Hair follicle dermal papilla cell (primary cell): ENCODE results near the gene MYOM3. TPM values are rescaled to one million over a fixed set of nuclear protein-coding genes. Genes with fewer than 3 reads are reported as not detected.

Experiments used
- total RNA-seq: library from RNA; depleted of rRNA; stranded (reverse); fragments of >200 nt; gene quantifications from 2 replicates; pipeline ENCODE4 v1.2.3, GENCODE V29; 2012

Gene MYOM3
- 0.12 and 0.16 TPM in 2 replicates for total RNA-seq

DNA sequence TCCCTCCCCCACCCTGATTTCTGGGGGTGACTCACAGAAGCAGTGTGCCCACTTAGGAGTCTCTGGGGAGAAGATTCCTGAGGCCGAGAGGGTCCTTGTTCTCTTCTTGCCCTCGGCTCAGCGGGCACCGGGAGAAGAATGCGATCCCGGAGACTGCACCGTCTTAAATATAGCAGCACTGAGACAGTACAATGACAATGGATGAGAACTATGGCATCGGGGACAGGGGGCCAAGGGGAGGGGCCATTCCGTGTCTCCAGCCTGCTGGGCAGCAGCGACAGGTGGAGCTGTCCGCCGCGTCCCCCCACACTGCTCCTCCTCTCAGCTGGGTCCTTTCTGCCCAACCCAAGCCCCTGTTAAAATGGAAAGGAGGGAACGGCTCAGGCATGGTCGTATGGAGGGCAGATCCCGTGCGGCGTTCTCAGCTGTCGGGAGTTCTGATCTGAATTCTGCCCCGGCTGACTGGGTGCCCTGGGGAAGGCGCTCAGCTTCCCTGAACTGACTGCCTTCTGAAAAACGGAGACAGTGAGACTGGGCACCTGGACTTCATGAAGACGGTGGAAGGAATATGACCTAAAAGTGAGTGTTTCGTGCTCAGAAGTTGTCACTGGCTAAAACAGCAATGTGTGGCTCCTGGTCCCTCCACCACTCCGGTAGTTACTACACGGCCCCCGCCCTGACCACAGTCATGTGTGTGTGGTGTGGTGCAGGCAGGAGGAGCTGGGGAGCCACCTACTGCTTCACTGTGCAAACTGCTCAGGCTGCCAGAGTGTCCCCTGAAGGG, at the start of gene MYOM3:
TSS of gene MYOM3 (minus strand) at position 140 of the 784 bp plus-strand sequence. CDS start 3,499 bp downstream, outside the sequence.

DNA sequence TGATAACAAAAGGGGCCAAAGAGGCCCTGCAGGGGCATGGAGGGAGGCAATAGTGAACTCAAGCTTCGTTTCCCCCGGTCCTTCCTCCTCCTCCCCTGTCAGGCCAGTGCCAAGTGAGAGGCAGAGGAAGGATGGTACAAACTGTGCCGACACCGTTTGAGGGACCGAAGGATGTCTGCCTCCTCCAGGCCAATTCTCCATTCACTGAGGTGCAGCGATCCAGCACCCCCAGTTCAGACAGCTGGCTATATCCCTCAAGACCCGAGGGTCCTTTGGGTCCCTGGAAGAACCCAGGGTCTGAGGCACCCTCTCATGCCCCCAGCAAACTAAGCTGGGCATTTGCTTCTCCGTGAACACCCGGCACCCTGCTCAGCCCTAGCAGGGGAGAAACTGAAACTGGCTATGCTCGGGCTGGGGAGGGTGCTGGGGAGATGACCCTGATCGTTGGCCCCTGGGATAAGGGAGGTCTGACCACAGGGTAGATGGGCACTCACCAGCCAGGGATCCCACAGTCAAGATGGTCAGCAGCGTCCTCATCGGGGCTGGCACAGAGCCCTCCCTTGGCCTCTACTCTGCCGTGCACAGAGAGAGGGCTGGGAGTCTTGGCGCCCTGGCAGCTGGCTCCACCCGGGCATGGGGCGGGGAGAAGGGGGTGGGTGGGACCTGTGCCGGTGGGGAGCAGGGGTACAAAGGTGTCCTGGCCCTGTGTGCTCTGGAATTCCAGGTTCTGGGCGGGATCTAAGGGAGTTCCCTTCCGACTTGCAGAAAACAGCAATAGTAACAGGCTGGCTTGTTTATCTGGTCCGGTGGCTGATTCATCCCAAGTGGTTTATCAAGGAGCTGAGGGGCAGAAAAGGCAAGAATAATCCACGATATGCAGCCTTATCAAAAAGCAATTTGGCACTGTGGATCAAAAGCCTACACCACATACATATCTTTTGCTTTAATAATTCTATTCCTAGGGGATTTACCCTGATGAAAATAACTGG, 30.9 kb upstream of the MYOM3 start, which contains the start of gene IL22RA1:
TSS of gene IL22RA1 (minus strand) at position 595 of the 989 bp plus-strand sequence. CDS start at position 537, 58 bp downstream.

Other genes starting within 250 kb of the MYOM3 start
- 19.1 and 21.6 TPM in 2 replicates for gene FUCA1, start 243.8 kb downstream of the MYOM3 start, total RNA-seq
- not detected in 2 replicates for gene CNR2, start 198.8 kb downstream of the MYOM3 start, total RNA-seq
- 65.5 and 74.3 TPM in 2 replicates for gene PNRC2, start 152.3 kb downstream of the MYOM3 start, total RNA-seq
- gene SRSF10, start 131.8 kb downstream of the MYOM3 start, total RNA-seq = 74.4 and 92.8 TPM in 2 replicates
- gene IL22RA1, start 31.0 kb upstream of the MYOM3 start, total RNA-seq = 0.12 TPM in 1 of 2 replicates, not detected in the other
- gene IFNLR1, start 75.2 kb upstream of the MYOM3 start, total RNA-seq = 0.32 and 0.36 TPM in 2 replicates
- gene GRHL3, start 207.2 kb upstream of the MYOM3 start, total RNA-seq = under 0.01 TPM in 1 of 2 replicates, not detected in the other